CD4-positive, alpha-beta T cell treated with Interleukin-4 for 4 hours (primary cell): Measurements from ENCODE around the gene DXO.
"Not testable (repeated sequence)": the region's sequence is repeated elsewhere in the genome, so short reads cannot be mapped to it uniquely, and the experiment has no call there.

Experiments used
- DNase-seq: peaks from one replicate; pipeline ENCODE4 v3.0.0-alpha.2; 2020

Gene DXO

DNA sequence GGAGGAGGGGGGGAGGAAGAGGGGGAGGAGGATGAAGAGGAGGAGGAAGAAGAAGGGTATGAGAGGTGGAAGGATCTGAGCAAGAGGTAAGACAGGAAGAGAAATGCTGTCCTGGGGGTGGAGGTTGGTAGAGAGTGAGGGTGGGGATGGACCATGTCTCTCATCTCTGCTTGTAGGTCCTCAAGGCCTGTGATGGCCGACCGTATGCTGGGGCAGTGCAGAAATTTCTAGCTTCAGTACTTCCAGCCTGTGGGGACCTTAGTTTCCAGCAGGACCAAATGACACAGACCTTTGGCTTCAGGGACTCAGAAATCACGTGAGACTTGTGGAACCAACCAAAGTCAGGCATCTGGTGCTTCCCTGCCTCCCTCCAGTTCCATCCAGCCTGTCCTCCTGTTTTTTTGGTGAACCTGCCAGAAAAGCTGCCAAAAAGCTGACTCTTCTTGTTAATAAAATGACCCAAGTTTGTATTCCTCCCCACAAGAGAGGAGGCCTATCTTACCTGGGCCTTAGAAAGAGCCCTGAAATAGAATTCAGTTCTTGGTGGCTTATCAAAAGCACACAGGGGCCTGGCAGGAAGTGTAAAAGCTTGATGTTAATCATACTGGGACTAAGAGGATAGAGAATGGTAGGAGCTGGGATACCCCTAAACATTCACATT is 7.4 kb upstream of the DXO start:
- no peak for DNase-seq

DNA sequence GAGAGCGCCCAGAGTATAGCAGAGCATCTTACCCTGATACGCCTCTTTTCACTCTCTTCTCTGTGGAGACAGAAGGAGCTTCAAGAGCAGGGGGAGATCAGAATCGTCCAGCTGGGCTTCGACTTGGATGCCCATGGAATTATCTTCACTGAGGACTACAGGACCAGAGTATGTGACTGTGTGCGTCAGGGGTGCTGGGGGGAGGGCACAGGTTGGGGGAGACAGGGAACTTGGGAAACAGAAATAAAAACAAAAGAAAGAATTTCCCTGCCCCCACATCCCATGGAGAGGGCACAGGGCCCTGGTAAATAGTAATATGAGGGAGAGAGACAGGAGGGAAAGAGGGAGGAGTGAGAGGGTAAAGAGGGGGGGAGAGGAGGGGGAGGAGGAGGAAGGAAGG is 6.9 kb upstream of the DXO start:
- no peak for DNase-seq

DNA sequence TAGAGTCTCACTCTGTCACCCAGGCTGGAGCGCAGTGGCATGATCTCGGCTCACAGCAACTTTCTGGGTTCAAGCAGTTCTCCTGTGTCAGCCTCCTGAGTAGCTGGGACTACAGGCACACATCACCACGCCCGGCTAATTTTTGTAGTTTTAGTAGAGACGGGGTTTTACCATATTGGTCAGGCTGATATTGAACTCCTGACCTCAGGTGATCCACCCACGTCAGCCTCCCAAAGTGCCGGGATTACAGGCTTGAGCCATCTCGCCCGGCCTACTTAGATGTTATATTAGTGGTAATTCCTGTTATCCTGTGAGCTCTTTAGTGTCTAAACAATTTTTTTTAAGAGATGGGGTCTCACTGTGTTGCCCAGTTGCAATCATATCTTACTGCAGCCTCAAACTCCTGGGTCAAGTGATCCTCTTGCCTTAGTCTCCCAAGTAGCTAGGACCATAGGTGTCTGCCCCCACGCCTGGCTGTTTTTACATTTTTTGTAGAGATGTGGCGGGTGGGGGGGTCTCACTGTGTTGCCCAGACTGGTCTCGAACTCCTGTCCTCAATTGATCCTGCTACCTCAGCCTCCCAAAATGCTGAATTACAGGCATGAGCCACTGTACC is 6.0 kb upstream of the DXO start:
- no peak for DNase-seq

DNA sequence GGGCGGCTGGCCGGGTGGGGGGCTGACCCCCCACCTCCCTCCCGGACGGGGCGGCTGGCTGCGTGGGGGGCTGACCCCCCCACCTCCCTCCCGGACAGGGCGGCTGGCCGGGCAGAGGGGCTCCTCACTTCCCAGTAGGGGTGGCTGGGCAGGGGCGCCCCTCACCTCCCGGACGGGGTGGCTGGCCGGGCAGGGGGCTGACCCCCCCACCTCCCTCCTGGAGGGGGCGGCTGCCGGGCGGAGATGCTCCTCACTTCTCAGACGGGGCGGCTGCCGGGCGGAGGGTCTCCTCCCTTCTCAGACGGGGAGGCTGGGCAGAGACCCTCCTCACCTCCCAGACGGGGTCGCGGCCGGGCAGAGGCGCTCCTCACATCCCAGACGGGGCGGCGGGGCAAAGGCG is 4.1 kb upstream of the DXO start:
- not testable (repeated sequence) for DNase-seq

DNA sequence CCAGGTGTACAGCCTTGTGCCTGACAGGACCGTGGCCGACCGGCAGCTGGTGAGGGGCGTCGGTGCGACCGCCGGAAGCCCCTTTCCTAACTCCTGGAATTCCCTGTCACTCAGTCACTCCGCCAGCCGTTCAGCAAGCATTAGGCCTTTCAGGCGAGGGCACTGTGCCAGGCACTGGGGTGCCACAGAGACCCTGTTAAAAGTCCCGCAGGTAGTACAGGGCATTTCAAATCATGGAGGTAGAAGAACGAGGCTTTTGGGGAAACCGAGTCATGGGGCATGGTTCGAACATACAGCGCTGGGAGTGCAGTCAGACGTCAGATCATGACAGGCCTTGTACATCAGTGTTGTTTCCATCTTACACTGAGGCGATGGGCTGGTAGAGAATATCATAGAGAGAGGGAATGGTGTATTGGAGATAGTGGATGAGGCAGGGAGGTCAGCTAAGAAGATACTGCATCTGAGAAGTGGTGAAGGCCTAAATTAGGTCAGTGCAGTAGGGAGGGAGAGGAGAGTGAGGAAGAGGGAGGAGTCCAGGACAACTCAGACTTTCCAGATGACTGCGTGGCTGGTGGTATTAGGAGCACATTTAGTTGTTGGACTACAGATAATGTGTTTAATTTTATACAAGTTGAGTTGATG is 892 bp upstream of the DXO start:
- DNase-seq = peak; percentile 11

DNA sequence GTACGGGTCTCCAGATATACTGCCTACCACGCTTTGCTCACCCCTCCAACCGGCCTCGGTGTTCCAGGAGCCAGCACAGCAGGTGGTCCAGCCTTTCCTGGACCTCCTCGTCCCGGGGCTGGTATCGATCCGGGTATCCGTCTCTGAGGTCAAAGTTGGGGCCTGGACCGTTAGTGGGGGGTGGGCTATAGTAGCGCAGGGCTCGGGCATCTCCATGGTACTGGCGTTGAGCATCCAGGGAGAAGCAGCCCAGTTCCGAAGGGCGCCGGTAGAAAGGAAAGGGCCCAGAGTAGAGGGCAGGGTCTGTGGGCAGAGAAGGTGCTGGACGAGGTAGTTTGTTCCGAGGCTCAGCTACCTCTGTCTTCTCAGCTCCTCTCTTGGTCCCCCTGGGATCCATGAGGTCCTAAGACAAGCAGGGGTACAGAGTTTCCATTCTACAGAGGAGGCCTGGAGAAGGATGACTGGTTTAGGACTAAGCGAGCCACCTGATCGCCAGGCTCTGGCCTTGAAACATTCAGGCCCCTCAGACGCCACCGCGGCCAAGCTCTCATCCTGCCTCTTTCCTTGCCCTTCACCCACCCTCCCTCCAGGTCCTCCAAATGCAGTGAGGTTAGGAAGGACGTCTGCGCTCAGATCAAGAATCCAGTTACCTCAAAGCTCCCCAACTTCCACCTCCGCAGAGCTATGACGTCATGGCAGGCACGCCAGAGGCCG is 502 bp downstream of the DXO start:
- DNase-seq = no peak

DNA sequence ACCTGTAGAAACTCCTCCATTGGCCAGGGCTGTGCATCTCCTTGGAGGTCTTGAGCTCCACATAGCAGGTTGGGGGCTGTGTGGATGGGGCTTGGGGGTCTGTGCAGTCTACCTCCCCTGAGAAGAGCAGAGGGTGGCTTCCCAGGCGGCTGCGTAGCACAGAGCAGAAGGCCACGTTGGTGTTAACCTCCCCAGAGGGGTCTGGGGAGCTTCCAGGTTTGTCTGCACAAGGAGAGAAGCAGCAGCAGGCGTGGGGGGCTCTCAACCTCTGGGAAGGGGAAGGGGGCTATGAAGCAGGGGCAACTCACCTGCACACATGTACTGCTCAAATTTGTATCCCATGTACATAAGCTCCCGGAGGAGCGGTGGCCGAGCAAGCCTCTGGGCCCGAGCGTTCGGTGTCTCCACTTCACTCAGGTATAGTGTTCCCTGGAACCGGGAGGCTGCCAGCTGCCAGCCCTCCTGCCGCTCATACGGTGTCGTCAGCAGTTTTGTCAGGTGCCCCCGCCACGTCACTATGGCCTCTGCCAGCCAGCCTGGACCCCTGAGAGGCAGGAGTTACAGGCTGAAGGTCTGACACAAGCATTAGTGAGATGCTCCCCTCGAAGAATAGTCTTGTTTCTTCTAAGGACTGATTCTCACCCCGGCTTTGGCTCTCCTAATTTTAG is 1.2 kb downstream of the DXO start:
- DNase-seq = no peak

DNA sequence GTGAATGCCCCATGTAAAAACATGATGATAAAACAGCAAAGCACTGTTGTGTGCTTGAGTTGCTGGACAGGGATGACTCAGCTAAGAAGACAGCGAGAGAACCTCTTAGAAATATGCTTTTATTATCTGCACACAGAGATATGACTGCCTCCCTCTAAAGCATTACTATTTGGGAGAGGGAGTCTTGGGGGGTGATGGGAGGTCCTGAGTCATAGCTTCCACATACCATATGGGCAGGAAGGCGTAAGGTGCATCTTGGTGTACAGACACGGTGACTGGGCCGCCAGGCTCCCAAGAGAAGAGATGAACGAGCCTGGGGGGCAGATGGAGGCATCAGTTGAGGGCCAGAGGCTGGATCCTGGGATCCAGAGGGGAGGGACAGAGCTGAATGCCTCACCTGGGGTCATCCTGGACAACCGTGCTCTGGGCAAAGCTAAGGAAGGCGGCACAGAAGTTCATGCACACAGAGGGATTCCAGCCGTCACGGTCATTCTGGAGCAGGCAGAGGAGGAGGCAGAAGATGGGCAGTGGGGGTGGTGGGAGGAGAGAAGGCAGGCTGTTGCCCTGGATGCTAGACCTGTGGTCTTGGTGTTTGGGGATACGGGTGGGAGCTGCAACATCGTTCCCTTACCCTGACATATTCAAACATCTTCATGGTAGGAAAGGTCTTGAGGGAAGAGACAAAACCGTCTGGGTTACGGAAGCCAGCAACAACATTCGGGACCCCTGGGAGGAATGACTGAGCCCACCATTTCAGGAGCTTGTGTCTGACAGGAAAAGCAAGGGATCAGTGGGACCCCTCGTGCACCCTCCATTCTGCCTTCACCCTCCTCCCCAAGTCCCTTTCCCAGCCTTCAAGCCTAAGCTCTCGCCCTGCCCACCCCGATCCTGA is 2.0 kb downstream of the DXO start:
- no peak for DNase-seq

DNA sequence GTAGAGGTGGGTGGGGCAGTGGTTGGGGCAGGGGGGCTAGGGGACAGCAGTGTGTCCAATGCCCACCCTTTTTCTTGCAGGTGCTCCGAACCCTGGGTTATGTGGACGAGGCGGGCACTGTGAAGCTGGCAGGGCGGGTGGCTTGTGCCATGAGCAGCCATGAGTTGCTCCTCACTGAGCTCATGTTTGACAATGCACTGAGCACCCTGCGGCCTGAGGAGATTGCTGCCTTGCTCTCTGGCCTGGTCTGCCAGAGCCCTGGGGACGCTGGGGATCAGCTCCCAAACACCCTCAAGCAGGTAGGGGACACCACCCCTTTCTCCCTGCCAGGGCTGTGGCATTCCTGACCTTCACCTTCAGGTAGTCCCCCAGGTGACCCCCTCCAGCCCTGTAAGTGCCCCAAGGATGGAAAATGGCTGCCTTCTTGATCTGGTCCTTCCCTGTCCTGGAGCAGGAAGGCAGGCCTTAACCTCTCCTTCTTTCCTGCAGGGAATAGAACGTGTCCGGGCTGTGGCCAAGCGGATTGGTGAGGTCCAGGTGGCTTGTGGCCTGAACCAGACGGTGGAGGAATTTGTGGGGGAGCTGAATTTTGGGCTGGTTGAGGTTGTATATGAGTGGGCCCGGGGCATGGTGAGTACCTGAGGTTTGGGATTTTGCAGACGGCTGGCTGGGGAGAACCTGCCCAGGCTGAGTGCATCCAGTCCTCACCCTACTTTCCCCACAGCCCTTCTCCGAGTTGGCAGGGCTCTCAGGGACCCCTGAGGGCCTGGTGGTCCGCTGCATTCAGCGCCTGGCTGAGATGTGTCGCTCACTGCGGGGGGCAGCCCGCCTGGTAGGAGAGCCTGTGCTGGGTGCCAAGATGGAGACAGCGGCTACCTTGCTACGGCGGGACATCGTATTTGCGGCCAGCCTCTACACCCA is 2.9 kb downstream of the DXO start:
- DNase-seq = no peak

DNA sequence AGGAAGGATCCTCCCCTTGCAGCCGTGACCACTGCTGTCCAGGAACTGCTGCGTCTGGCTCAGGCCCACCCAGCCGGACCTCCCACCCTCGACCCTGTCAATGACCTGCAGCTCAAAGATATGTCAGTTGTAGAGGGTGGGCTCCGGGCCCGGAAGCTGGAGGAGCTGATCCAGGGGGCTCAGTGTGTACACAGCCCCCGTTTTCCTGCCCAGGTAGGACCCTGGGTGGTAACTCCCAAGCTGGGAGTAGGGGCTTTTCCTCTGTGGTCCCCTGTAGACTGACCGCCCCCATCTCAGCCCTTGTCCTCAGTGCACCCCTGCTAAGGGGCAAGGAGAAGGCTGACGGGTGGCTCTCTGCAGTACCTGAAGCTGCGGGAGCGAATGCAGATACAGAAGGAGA is 3.6 kb downstream of the DXO start:
- no peak for DNase-seq

DNA sequence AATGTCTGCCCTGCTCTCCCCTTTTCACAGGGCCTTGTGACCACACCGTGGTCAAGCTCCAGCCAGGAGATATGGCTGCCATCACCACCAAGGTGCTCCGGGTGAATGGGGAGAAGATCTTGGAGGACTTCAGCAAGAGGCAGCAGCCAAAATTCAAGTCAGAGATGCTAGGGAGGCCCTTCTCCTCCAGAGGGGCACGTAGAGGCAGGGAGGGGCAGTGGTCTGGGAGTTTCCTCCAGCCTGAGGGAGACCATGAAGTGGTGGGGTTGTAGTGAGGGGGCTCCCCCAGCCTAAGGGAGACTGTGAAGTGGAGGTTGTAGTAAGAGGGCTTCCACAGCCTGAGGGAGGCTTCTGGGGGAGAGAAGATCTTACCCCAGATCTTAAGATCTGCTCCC is 4.0 kb downstream of the DXO start:
- no peak for DNase-seq

DNA sequence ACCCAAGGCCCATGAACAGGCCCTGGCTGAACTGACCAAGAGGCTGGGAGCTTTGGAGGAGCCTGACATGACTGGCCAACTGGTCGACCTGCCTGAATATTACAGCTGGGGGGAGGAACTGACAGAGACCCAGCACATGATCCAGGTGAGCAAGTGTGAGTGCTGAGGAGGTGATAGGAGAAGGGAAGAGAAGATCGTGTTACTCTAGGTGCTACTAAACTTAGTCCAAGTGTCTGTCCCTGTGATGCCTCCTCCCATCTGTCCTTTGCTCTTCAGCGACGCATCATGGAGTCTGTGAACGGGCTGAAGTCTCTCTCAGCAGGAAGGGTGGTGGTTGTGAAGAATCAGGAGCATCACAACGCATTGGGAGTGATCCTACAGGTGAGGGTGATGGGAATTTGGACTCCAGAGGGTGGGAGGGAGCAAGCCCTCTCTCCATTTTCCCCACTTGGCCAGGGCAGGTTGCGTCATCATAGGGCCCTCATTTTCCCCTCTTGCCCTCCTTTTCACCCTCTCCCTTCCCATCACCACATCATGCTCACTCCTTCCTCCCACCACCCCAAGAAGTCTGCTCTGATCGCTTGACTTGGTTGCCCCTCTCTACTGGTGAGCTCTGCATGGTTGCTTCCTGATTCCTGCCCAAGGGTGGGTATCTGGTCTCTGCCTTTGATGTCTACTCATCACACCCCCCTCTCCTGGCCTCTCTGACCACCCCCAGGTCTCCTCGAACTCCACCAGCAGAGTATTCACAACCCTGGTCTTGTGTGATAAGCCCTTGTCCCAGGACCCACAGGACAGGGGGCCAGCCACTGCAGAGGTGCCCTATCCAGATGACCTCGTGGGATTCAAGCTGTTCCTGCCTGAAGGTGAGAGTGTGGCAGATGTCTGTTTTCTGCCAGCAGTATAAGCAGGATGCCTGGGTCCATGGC is 4.7 kb downstream of the DXO start:
- DNase-seq = no peak

DNA sequence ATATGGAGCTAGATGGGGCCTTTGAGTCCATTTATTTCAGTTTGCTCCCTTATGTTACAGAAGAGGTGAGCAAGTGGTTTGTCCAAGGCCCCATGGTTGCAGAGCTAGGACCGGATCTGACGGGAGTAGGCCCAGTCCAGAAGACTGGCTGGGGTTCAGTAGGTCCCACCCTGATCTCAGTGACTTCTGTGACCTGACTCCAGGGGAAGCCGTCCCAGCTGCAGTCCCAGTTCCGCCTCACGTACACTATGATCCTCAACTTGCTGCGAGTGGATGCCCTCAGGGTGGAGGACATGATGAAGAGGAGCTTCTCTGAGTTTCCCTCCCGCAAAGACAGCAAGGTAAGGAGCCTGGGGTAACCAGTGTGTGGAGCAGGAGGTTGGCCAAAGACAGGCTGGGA is 5.4 kb downstream of the DXO start:
- no peak for DNase-seq

DNA sequence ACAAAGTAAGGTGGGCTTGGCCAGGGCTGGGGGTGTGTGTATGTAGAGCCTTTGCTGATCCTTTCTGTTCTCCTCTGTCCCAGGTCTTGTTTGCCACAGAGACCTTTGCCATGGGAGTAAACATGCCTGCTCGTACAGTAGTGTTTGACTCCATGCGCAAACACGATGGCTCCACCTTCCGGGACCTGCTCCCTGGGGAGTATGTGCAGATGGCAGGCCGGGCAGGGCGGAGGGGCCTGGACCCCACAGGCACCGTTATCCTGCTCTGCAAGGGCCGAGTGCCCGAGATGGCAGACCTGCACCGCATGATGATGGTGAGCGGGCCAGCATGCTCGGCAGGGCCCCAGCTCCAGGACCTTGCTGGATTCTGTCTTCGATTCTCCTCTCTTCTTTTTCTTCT is 6.2 kb downstream of the DXO start:
- no peak for DNase-seq

DNA sequence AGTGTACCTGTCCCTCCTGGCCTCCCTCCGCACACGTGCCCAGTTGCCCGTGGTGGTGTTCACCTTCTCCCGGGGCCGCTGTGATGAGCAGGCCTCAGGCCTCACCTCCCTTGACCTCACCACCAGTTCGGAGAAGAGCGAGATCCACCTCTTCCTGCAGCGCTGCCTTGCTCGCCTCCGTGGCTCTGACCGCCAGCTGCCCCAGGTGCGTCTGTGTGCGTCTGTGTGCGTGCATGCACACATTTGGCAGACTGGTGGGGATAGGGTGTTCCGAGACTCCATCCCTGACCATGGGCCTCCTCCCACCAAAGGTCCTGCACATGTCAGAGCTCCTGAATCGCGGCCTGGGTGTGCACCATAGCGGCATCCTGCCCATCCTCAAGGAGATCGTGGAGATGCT is 8.0 kb downstream of the DXO start:
- no peak for DNase-seq

DNA sequence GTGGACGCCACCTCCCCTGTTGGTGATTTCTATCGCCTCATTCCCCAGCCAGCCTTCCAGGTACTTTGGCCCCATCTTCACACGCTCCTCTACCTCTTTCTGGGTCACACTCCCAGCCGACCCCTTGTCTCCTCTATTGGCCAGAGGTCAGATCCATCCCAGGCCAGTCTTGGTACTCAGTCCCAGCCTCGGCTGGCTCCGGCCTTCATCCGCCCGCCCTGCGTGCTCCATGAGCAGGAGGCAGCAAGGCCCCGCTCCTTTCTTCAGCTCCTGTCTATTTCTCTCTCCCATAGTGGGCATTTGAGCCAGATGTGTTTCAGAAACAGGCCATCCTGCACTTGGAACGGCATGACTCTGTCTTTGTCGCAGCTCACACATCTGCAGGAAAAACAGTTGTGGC is 10.3 kb downstream of the DXO start:
- no peak for DNase-seq

DNA sequence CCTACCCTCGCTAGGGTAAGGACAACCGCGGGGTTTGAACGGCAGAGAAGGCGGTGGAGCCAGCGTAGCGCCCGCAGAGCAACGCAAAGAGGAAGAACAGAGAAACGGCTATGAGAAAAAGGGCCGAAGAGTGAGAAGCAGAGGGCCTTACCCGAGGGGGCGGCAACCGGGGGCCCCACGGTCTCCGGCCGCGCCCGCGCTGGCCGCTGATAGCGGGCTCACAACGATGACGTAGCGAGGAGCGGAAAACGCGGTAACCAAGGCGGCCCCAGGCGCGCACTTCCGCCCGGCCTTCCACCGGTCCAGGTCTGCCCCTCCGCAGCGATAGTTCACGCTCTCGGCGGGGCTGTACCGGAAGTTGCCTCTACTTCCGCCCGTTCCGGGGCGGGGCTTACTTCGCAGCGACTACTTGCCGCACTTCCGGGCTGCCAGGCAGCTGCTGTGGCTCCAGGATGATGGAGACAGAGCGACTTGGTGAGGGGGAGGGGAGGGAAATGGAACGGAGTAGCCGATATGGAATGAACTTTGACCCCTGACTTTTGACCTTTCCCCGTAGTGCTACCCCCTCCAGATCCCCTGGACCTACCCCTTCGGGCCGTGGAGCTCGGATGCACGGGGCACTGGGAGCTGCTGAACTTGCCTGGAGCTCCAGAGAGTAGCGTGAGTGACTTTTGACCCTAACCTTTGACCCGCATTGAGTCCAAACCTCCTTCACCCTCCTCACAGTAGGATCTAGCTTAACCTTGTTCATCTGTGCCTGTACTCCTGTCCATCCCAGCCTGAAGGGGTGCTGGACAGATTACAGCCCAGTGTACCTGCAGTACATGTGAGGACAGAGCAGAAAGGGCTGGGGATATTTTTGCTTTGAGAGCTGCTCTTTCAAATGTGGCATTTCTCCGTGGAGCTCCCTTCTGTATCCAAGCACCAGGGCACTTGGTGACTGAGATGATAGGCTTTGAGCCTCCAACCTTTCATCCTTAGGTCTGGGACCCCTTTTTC is 12.9 kb downstream of the DXO start, which contains the start of the genes NELFE and SKIC2:
NELFE (minus strand) TSS at position 231 of the 999 bp plus-strand sequence. CDS start 525 bp downstream, outside the sequence.
SKIC2 (plus strand) TSS at position 435 of the 999 bp plus-strand sequence; CDS start at position 453, 18 bp downstream.
- DNase-seq = peak; percentile 98

DNA sequence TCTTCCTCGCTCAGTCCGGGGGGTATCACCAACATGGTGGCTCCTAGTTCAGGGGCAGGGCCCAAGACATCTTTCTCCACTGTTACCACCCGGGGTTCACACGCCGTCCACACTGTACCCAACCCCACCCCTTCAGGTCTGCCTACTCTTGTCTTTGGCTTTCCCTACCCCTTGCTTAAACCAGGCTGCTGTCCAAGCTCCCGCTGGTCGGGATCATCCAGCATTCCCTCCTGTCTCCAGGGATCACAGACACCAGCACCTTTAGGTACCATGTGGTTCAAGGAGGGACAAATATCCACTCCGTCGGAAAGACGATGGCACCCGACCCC is 13.6 kb downstream of the DXO start:
- no peak for DNase-seq

DNA sequence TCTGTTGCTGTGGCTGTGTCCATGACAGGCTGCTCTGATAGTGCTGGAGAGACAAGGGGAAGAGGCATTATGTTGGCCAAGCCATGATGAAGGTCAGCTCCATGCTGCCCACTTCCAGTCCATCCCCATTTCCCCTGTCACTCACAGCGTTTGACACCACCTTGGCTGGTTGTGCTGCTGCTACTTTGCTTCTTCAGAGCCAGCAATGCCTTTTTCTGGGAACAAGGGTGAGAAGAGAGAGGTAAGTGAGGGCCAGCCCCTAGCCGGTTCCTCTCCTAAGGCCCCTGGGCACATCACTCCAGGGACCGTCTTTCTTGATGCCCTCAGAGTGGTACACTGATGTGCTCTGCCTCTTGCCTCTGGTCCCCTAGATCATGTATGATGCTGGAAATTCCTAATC is 15.1 kb downstream of the DXO start:
- no peak for DNase-seq
